ENCODE results near the gene SLC41A1.

SLC41A1 gene

GRCh38 chr1:205744403-205744802, 68.6 kb downstream of the SLC41A1 start:
- no peak overlapping the region for H3K27ac ChIP-seq (ENCODE audit: low read length, poor library complexity, severe bottlenecking)
- no peak overlapping the region for H4K91ac ChIP-seq (ENCODE audit: low read length)
- H2AFZ ChIP-seq (ENCODE audit: low read depth, low read length): no peak overlapping the region
- no peak overlapping the region for H3K18ac ChIP-seq (ENCODE audit: low read depth in 1 of 2, low read length in 2 of 2)
- DNase-seq: no peak
- no peaks in the 10 kb centered on the region for H3K79me1 ChIP-seq (replicated peaks; ENCODE audit: low read length, poor library complexity, severe bottlenecking)
- H2AK5ac ChIP-seq (ENCODE audit: low read length, severe bottlenecking): no peak overlapping the region
- no peak overlapping the region for H2BK120ac ChIP-seq (ENCODE audit: low read depth, low read length)
- no peak overlapping the region for H2BK15ac ChIP-seq (ENCODE audit: low read depth, poor library complexity, severe bottlenecking)
- H3K9me3 ChIP-seq (ENCODE audit: control insufficient read depth, low read length): no peaks in the 10 kb centered on the region
- no peak overlapping the region for H3K14ac ChIP-seq (ENCODE audit: low read length in 2 of 2)
- H2BK12ac ChIP-seq (ENCODE audit: low read length in 2 of 2): no peak overlapping the region
- H3K36me3 ChIP-seq (ENCODE audit: control insufficient read depth in 1 of 2, insufficient read depth in 2 of 2, low read depth in 1 of 2, low read length in 2 of 2): peaks cover 0 to 13% of the 10 kb centered on the region in 2 experiments
- peaks cover 6% of the 10 kb centered on the region for H3K4me1 ChIP-seq (ENCODE audit: control insufficient read depth, insufficient read depth, low read depth, low read length)
- no peak overlapping the region for H3K9ac ChIP-seq (ENCODE audit: low read length)
- WGBS: 98% methylated on average over 7 of the region's 8 CpGs
- no peak overlapping the region for H2BK5ac ChIP-seq (ENCODE audit: low read depth, low read length, poor library complexity, severe bottlenecking)
- H3K23ac ChIP-seq (ENCODE audit: low read length in 2 of 2): no peak overlapping the region
- no peak overlapping the region for H3K4me2 ChIP-seq (ENCODE audit: low read length, poor library complexity, severe bottlenecking)
- H3K4ac ChIP-seq (ENCODE audit: low read depth in 1 of 2, low read length in 2 of 2): no peak overlapping the region
- H3K27me3 ChIP-seq (ENCODE audit: control insufficient read depth in 1 of 2, insufficient read depth in 1 of 2, low read length in 2 of 2): no peaks in the 10 kb centered on the region
- H4K8ac ChIP-seq (ENCODE audit: low read length): no peak overlapping the region
- no peak overlapping the region for H3K4me3 ChIP-seq (ENCODE audit: insufficient read depth in 1 of 2, low read depth in 1 of 2, low read length in 2 of 2)

- Histone ChIP-seq H3K4me1 (ENCODE audit: control insufficient read depth, insufficient read depth, low read depth, low read length) (peaks cover 7% of the 10 kb centered on the region), H2AFZ (ENCODE audit: low read depth, low read length) (no peak overlapping the region), H2AK5ac (ENCODE audit: low read length, severe bottlenecking) (no peak overlapping the region), H4K8ac (ENCODE audit: low read length) (no peak overlapping the region), H3K18ac (ENCODE audit: low read depth in 1 of 2, low read length in 2 of 2) (no peak overlapping the region), H3K27me3 (ENCODE audit: control insufficient read depth in 1 of 2, insufficient read depth in 1 of 2, low read length in 2 of 2) (no peaks in the 10 kb centered on the region), H3K4me3 (ENCODE audit: insufficient read depth in 1 of 2, low read depth in 1 of 2, low read length in 2 of 2) (no peak overlapping the region), H3K23ac (ENCODE audit: low read length in 2 of 2) (no peak overlapping the region), H3K36me3 (ENCODE audit: control insufficient read depth in 1 of 2, insufficient read depth in 2 of 2, low read depth in 1 of 2, low read length in 2 of 2) (peaks cover 0 to 15% of the 10 kb centered on the region in 2 experiments), H2BK15ac (ENCODE audit: low read depth, poor library complexity, severe bottlenecking) (no peak overlapping the region), H3K4me2 (ENCODE audit: low read length, poor library complexity, severe bottlenecking) (no peak overlapping the region), H2BK12ac (ENCODE audit: low read length in 2 of 2) (no peak overlapping the region), H3K9me3 (ENCODE audit: control insufficient read depth, low read length) (no peaks in the 10 kb centered on the region), H3K27ac (ENCODE audit: low read length, poor library complexity, severe bottlenecking) (no peak overlapping the region), H3K9ac (ENCODE audit: low read length) (no peak overlapping the region), H3K79me1 (replicated peaks; ENCODE audit: low read length, poor library complexity, severe bottlenecking) (no peaks in the 10 kb centered on the region), H2BK5ac (ENCODE audit: low read depth, low read length, poor library complexity, severe bottlenecking) (no peak overlapping the region), H3K14ac (ENCODE audit: low read length in 2 of 2) (no peak overlapping the region), H4K91ac (ENCODE audit: low read length) (no peak overlapping the region), H2BK120ac (ENCODE audit: low read depth, low read length) (no peak overlapping the region), H3K4ac (ENCODE audit: low read depth in 1 of 2, low read length in 2 of 2) (no peak overlapping the region)
- 67% methylated on average over 4 of the region's 4 CpGs for WGBS
- no peak for DNase-seq
These were observed 69.0 kb downstream of the SLC41A1 start for GRCh38 chr1:205743977-205744376.

GRCh38 chr1:205741681-205742080, 71.3 kb downstream of the SLC41A1 start:
- no peak for DNase-seq
- no peak overlapping the region for H2BK120ac ChIP-seq (ENCODE audit: low read depth, low read length)
- H3K4ac ChIP-seq (ENCODE audit: low read depth in 1 of 2, low read length in 2 of 2): no peak overlapping the region
- H3K14ac ChIP-seq (ENCODE audit: low read length in 2 of 2): no peak overlapping the region
- H2BK5ac ChIP-seq (ENCODE audit: low read depth, low read length, poor library complexity, severe bottlenecking): no peak overlapping the region
- H3K4me3 ChIP-seq (ENCODE audit: insufficient read depth in 1 of 2, low read depth in 1 of 2, low read length in 2 of 2): no peak overlapping the region
- H3K27me3 ChIP-seq (ENCODE audit: control insufficient read depth in 1 of 2, insufficient read depth in 1 of 2, low read length in 2 of 2): no peaks in the 10 kb centered on the region
- peaks cover 5% of the 10 kb centered on the region for H3K4me1 ChIP-seq (ENCODE audit: control insufficient read depth, insufficient read depth, low read depth, low read length)
- H3K79me1 ChIP-seq (replicated peaks; ENCODE audit: low read length, poor library complexity, severe bottlenecking): no peaks in the 10 kb centered on the region
- no peak overlapping the region for H3K27ac ChIP-seq (ENCODE audit: low read length, poor library complexity, severe bottlenecking)
- H3K4me2 ChIP-seq (ENCODE audit: low read length, poor library complexity, severe bottlenecking): no peak overlapping the region
- peaks cover 8 to 18% of the 10 kb centered on the region in 2 experiments for H3K36me3 ChIP-seq (ENCODE audit: control insufficient read depth in 1 of 2, insufficient read depth in 2 of 2, low read depth in 1 of 2, low read length in 2 of 2)
- H3K23ac ChIP-seq (ENCODE audit: low read length in 2 of 2): no peak overlapping the region
- H2AK5ac ChIP-seq (ENCODE audit: low read length, severe bottlenecking): no peak overlapping the region
- no peak overlapping the region for H3K9ac ChIP-seq (ENCODE audit: low read length)
- H3K9me3 ChIP-seq (ENCODE audit: control insufficient read depth, low read length): no peaks in the 10 kb centered on the region
- H4K91ac ChIP-seq (ENCODE audit: low read length): no peak overlapping the region
- H2BK12ac ChIP-seq (ENCODE audit: low read length in 2 of 2): no peak overlapping the region
- H4K8ac ChIP-seq (ENCODE audit: low read length): no peak overlapping the region
- no peak overlapping the region for H3K18ac ChIP-seq (ENCODE audit: low read depth in 1 of 2, low read length in 2 of 2)
- no CpG with 5 or more reads among the region's 1 CpG for WGBS
- H2BK15ac ChIP-seq (ENCODE audit: low read depth, poor library complexity, severe bottlenecking): no peak overlapping the region
- H2AFZ ChIP-seq (ENCODE audit: low read depth, low read length): no peak overlapping the region

DNA sequence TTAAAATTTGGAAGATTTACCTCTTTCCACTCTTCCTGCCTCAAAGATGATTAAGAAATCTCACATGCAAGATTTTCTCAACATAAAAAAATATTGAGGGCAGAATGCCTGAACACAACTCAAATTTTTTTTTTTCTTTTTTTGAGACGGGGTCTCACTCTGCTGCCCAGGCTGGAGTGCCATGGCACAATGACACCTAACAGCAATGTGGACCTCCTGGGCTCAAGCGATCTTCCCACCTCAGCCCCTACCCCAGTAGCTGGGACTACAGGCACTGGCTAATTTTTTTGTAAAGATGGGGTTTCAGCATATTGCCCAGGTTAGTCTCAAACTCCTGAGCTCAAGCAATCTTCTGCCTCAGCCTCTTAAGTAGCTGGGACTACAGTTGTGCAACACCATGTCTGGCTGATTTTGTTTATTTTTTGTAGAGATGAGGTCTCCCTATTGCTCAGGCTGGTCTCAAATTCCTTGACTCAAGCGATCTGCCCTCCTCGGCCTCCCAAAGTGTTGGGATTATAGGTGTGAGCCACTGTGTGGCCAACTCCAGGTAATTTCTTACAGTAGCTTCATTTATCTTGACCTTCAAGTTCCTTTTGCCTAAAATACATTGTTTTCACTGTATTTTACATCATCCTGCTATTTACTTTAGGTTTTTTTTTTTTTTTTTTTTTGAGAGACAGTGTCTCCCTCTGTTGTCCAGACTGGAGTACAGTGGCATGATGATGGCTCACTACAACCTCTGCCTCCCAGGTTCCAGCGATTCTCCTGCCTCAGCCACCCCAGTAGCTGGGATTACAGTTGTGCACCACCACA, 73.4 kb downstream of the SLC41A1 start:
- Histone ChIP-seq H2BK15ac (ENCODE audit: low read depth, poor library complexity, severe bottlenecking) (no peak overlapping the region), H3K4me3 (ENCODE audit: insufficient read depth in 1 of 2, low read depth in 1 of 2, low read length in 2 of 2) (no peak overlapping the region), H3K27me3 (ENCODE audit: control insufficient read depth in 1 of 2, insufficient read depth in 1 of 2, low read length in 2 of 2) (no peaks in the 10 kb centered on the region), H2BK120ac (ENCODE audit: low read depth, low read length) (no peak overlapping the region), H3K23ac (ENCODE audit: low read length in 2 of 2) (no peak overlapping the region), H3K27ac (ENCODE audit: low read length, poor library complexity, severe bottlenecking) (no peak overlapping the region), H2AFZ (ENCODE audit: low read depth, low read length) (no peak overlapping the region), H3K9me3 (ENCODE audit: control insufficient read depth, low read length) (no peaks in the 10 kb centered on the region), H2BK5ac (ENCODE audit: low read depth, low read length, poor library complexity, severe bottlenecking) (no peak overlapping the region), H3K14ac (ENCODE audit: low read length in 2 of 2) (no peak overlapping the region), H2AK5ac (ENCODE audit: low read length, severe bottlenecking) (no peak overlapping the region), H3K18ac (ENCODE audit: low read depth in 1 of 2, low read length in 2 of 2) (no peak overlapping the region), H2BK12ac (ENCODE audit: low read length in 2 of 2) (no peak overlapping the region), H3K4me2 (ENCODE audit: low read length, poor library complexity, severe bottlenecking) (no peak overlapping the region), H3K9ac (ENCODE audit: low read length) (no peak overlapping the region), H3K36me3 (ENCODE audit: control insufficient read depth in 1 of 2, insufficient read depth in 2 of 2, low read depth in 1 of 2, low read length in 2 of 2) (peaks cover 8 to 30% of the 10 kb centered on the region in 2 experiments), H4K91ac (ENCODE audit: low read length) (no peak overlapping the region), H3K4ac (ENCODE audit: low read depth in 1 of 2, low read length in 2 of 2) (no peak overlapping the region), H3K4me1 (ENCODE audit: control insufficient read depth, insufficient read depth, low read depth, low read length) (peaks cover 4% of the 10 kb centered on the region), H4K8ac (ENCODE audit: low read length) (no peak overlapping the region), H3K79me1 (replicated peaks; ENCODE audit: low read length, poor library complexity, severe bottlenecking) (no peaks in the 10 kb centered on the region)
- DNase-seq: peak; percentile 93
- WGBS: 45% methylated on average over 5 of the region's 5 CpGs

Data from mesenchymal stem cell (in vitro differentiated cells and primary cell).